ENCODE data around the gene RBM8A. TPM values are rescaled to one million over a fixed set of nuclear protein-coding genes. Genes with fewer than 3 reads are reported as not detected.
A peak's percentile ranks its signal among the peaks of the same experiment; 100 is the strongest.

The RBM8A gene
- total RNA-seq, 4 donors from 2014 or later: 47.6 to 105 (median 57.0) TPM

DNA sequence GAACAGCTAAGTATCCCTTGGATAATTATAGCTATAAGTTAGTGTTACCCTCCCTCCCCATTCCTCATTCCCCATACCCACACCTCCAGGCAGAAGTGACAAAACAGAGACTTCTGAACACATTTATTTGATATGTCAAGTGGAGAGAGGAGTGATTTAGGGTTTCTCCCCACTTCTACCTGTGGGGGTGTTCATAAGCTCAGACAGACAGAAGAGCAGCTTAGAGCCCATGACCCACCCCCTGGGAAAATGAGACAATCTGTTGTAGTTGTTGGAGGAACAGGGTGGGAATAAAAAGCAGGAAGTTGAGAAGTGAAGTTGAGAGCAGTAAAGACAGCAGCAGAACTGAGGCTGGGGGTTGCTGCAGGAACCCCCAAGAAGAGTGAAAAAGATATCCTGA lies 32.0 kb upstream of the RBM8A start:
- no peak for DNase-seq
- TF ChIP-seq POLR2A (IDR thresholded peaks at IDR 0.05): no peak
- TF ChIP-seq, protein P1, sequence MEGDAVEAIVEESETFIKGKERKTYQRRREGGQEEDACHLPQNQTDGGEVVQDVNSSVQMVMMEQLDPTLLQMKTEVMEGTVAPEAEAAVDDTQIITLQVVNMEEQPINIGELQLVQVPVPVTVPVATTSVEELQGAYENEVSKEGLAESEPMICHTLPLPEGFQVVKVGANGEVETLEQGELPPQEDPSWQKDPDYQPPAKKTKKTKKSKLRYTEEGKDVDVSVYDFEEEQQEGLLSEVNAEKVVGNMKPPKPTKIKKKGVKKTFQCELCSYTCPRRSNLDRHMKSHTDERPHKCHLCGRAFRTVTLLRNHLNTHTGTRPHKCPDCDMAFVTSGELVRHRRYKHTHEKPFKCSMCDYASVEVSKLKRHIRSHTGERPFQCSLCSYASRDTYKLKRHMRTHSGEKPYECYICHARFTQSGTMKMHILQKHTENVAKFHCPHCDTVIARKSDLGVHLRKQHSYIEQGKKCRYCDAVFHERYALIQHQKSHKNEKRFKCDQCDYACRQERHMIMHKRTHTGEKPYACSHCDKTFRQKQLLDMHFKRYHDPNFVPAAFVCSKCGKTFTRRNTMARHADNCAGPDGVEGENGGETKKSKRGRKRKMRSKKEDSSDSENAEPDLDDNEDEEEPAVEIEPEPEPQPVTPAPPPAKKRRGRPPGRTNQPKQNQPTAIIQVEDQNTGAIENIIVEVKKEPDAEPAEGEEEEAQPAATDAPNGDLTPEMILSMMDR (IDR thresholded peaks at IDR 0.05): no peak
- Histone ChIP-seq H3K4me3 (no peak overlapping the region), H3K36me3 (no peaks in the 10 kb centered on the region), H3K4me1 (peaks cover 8 to 70% (median 16%) of the 10 kb centered on the region in 4 donors), H3K9me3 (peaks cover 0 to 4% (median 0%) of the 10 kb centered on the region in 4 donors), H3K27me3 (no peaks in the 10 kb centered on the region), H3K27ac (peak overlapping the region; percentile 2 to 98 (median 54))

DNA sequence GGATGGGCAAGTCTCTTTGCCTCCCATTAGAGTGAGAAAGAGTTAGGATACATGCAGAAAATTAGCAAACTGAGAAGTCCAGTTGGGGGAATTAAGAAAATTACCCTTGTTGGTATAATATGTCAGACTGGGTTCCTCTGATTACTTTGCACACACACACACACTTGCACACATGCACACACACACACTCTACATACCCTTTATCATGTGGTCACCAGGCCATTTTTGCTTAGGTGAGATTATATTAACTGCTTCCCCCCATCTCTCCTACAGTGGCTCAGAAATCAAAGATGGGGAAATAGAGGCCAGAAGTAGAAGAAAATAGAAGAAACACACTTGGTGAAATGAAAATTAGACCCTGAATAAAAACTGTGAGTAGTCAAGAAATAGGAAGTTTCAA lies 31.4 kb upstream of the RBM8A start:
- H3K27me3 ChIP-seq: no peaks in the 10 kb centered on the region
- H3K4me1 ChIP-seq: peaks cover 8 to 66% (median 14%) of the 10 kb centered on the region in 4 donors
- peak overlapping the region; percentile 88 to 98 (median 92) for H3K27ac ChIP-seq
- no peak for DNase-seq
- no peak overlapping the region for H3K4me3 ChIP-seq
- peaks cover 0 to 4% (median 0%) of the 10 kb centered on the region in 4 donors for H3K9me3 ChIP-seq
- H3K36me3 ChIP-seq: no peaks in the 10 kb centered on the region
- no peak for TF ChIP-seq POLR2A (IDR thresholded peaks at IDR 0.05)
- TF ChIP-seq, protein P1 (IDR thresholded peaks at IDR 0.05): no peak

DNA sequence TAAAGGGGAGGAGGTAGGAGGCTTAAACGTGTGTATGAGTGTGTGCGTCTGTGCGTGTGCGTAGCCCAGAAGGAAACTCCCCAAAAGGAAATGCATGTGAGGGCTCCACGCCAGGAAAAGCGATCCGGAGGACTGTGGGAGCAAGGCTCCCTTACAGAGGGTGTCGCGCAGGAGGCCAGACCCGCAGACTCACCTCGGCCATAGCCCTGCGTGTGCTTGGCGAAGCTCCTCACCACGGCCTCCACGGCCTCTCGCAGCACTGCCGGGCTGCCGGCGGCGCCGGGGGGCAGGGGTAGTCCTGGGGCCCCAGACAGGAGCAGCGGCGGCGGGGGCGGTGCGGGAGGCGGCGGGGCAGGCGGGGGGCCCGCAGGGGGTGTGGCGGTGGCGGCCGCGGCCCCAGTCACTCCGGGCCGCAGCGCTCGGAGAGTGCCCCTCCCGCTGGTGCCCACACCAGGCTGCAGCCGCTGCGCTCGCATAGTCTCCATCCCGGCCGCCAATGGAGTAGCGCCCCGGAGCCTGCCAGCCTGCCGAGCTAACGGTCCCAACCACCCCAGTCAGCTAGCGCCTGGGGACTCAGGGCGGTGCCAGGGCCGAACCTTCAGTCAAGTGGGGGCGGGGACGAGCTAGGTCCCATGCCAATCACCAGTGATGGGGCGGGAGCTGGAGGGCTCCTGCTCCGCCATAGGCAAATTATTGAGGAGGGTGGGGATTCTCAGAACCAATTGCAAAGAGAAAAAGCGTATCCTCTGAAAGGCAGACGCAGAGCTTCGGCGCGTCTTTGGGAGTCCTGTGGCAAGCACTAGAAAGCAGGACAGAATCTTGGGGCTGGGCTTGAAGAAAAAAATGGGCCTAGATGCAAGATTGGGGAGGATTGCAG lies 30.4 kb upstream of the RBM8A start, which contains the start of gene LIX1L:
LIX1L (minus strand) TSS at position 575 of the 877 bp plus-strand sequence; CDS start at position 485, 90 bp downstream.
- peaks cover 8 to 55% (median 11%) of the 10 kb centered on the region in 4 donors for H3K4me1 ChIP-seq
- DNase-seq: peak; percentile 93 to 98 (median 97)
- TF ChIP-seq POLR2A (IDR thresholded peaks at IDR 0.05): peak; percentile 48 to 61
- TF ChIP-seq, protein P1 (IDR thresholded peaks at IDR 0.05): no peak
- peak within 1 kb of the TSS; percentile 88 to 98 (median 92) for H3K27ac ChIP-seq
- H3K4me3 ChIP-seq: peak within 1 kb of the TSS; percentile 71 to 94 (median 77)
- no peaks in the 10 kb centered on the region for H3K36me3 ChIP-seq
- peaks cover 0 to 4% (median 0%) of the 10 kb centered on the region in 4 donors for H3K9me3 ChIP-seq
- H3K27me3 ChIP-seq: no peaks in the 10 kb centered on the region

DNA sequence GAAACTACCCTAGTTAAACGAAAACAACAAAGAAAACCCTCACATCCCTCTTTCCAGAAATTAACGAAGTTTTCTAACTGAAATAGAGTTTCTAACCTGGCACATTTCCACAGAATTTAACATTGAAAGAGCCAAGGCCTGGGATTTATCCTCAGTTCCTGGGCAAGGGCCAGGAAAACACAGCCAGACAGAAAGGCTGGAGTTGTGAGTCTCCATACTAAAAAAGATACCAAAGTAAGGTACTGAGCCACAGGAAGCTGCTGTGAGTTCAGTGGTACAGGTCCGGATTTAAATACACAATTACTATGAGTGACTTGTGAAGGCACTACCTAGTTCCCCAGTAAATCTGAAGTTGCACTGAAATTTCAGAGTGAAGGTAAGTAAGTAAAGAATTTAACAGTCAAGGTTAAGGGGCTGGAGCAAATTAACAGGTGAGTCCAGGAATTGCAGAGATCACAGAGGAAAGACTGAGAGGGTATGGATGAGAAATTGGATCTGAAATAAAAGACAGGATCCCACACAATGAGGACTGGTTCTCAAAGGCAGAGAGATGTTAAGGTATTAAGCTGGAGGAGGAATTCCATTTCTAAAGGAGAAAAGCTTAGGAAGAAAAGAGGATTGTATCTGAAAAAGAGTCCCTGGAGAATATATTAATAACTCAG lies 29.6 kb upstream of the RBM8A start:
- H3K4me3 ChIP-seq: peak overlapping the region; percentile 71 to 94 (median 77)
- peaks cover 8 to 48% (median 10%) of the 10 kb centered on the region in 4 donors for H3K4me1 ChIP-seq
- TF ChIP-seq, protein P1 (IDR thresholded peaks at IDR 0.05): no peak
- no peak for TF ChIP-seq POLR2A (IDR thresholded peaks at IDR 0.05)
- no peaks in the 10 kb centered on the region for H3K27me3 ChIP-seq
- H3K27ac ChIP-seq: peak overlapping the region; percentile 88 to 98 (median 92)
- H3K9me3 ChIP-seq: peaks cover 0 to 4% (median 0%) of the 10 kb centered on the region in 4 donors
- DNase-seq: peak in 1 of 3 donors; percentile 45
- no peaks in the 10 kb centered on the region for H3K36me3 ChIP-seq

DNA sequence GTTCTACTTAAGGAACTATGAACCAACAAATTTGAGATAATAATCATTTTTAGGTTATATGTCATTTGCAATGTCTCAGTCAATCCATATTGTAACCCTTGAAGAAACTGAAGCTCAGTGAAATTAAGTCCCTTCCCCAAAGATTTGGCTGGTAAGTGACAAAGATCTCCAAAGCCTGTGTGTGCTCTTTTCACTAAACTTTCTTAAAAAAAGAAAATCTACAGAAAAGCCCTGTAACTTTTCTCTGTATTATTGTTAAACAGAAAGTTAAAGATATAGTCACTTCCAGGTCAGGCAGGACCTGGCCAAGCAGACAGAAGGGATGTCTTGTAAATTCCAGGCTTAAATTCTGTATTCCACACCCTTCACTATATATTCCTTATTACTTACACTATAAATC lies 29.1 kb upstream of the RBM8A start:
- Histone ChIP-seq H3K27me3 (no peaks in the 10 kb centered on the region), H3K4me1 (peaks cover 4 to 42% (median 9%) of the 10 kb centered on the region in 4 donors), H3K4me3 (peak overlapping the region in 3 of 4 donors; percentile 71 to 94 (median 79)), H3K27ac (peak overlapping the region; percentile 88 to 98 (median 92)), H3K36me3 (no peaks in the 10 kb centered on the region), H3K9me3 (peaks cover 0 to 4% (median 0%) of the 10 kb centered on the region in 4 donors)
- DNase-seq: no peak
- TF ChIP-seq, protein P1 (IDR thresholded peaks at IDR 0.05): no peak
- no peak for TF ChIP-seq POLR2A (IDR thresholded peaks at IDR 0.05)

Measured in Peyer's patch (tissue), 4 donors.